ENCODE measurements around the gene BEGAIN. TPM values are rescaled to one million over a fixed set of nuclear protein-coding genes. Genes with fewer than 3 reads are reported as not detected.

Gene BEGAIN
- total and polyA plus RNA-seq, 2 donors (not counting 3 experiments of a cell fraction or from before 2014, with no cell fraction given) = 0.49 TPM; not detected in 1

GRCh38 chr14:100592972-100593371 lies 5.8 kb upstream of the BEGAIN start:
- Histone ChIP-seq H3K36me3 (ENCODE audit: control insufficient read depth in 2 of 2, extremely low read depth in 1 of 2, insufficient read depth in 2 of 2, low read length in 2 of 2) (no peaks in the 10 kb centered on the region), H3K4me2 (ENCODE audit: insufficient read depth, low read length) (no peak overlapping the region), H2AFZ (ENCODE audit: low read depth, low read length) (no peak overlapping the region), H3K9me1 (replicated peaks; ENCODE audit: control insufficient read depth, extremely low read depth, insufficient read depth, low read length) (no peaks in the 10 kb centered on the region), H3K4me3 (replicated peaks in 1 of 3; ENCODE audit: insufficient read depth in 1 of 3, low read depth in 1 of 3, low read length in 3 of 3) (no peak overlapping the region), H3K4me1 (ENCODE audit: control insufficient read depth, extremely low read depth, insufficient read depth, low read length) (no peaks in the 10 kb centered on the region), H3K27ac (ENCODE audit: insufficient read depth, low read depth, low read length) (no peak overlapping the region), H3K79me2 (ENCODE audit: control insufficient read depth, insufficient read depth, low read length) (no peaks in the 10 kb centered on the region), H3K27me3 (ENCODE audit: control insufficient read depth in 2 of 2, insufficient read depth in 2 of 2, low read length in 2 of 2) (peaks cover 9 to 11% of the 10 kb centered on the region in 2 experiments), H3K9me3 (replicated peaks; ENCODE audit: control insufficient read depth, insufficient read depth, low read length) (no peaks in the 10 kb centered on the region), H4K20me1 (replicated peaks; ENCODE audit: control insufficient read depth, extremely low read depth, insufficient read depth, low read length) (no peaks in the 10 kb centered on the region), H3K9ac (replicated peaks; ENCODE audit: extremely low read depth, insufficient read depth, low read length) (no peak overlapping the region)
- BruUV-seq (replicated peaks) = no TSS peak
- no peak for FAIRE-seq
- CTCF ChIA-PET = no interaction called here
- dilution Hi-C loops (cut with MboI; ENCODE audit: extremely low pct_ligation_motif_present, low sequenced_read_pairs) = no loop called here
- TF ChIP-seq JUN (IDR thresholded peaks at IDR 0.05; ENCODE audit: borderline replicate concordance, insufficient read depth, insufficient read length, low read depth) (no peak), POLR2AphosphoS5 (IDR thresholded peaks at IDR 0.05; ENCODE audit: insufficient read depth, low read depth, low read length) (no peak), GATA2 (IDR thresholded peaks at IDR 0.05; ENCODE audit: insufficient read depth, insufficient read length, low read depth, low read length) (no peak), MYC (IDR thresholded peaks at IDR 0.05; ENCODE audit: low read depth, low read length) (no peak), POLR2A (IDR thresholded peaks at IDR 0.05; ENCODE audit: low read depth, low read length) (no peak), FOS (IDR thresholded peaks at IDR 0.05; ENCODE audit: borderline replicate concordance, insufficient read depth, low read length) (no peak), CTCF (IDR thresholded peaks at IDR 0.05; ENCODE audit: extremely low read depth in 1 of 2, insufficient read depth in 1 of 2, low read depth in 1 of 2, low read length in 2 of 2) (no peak), EZH2 (IDR thresholded peaks at IDR 0.05; ENCODE audit: borderline replicate concordance, low read depth, low read length, severe bottlenecking) (no peak), MAX (IDR thresholded peaks at IDR 0.05; ENCODE audit: insufficient read depth, insufficient read length) (no peak)
- DNase-seq (ENCODE audit: low read depth, low spot score) = no peak
- intact Hi-C loops (cut with micrococcal nuclease) = no loop called here
- POLR2A ChIA-PET = no interaction called here
